ENCODE data around the gene EBF4.

The EBF4 gene, protein sequence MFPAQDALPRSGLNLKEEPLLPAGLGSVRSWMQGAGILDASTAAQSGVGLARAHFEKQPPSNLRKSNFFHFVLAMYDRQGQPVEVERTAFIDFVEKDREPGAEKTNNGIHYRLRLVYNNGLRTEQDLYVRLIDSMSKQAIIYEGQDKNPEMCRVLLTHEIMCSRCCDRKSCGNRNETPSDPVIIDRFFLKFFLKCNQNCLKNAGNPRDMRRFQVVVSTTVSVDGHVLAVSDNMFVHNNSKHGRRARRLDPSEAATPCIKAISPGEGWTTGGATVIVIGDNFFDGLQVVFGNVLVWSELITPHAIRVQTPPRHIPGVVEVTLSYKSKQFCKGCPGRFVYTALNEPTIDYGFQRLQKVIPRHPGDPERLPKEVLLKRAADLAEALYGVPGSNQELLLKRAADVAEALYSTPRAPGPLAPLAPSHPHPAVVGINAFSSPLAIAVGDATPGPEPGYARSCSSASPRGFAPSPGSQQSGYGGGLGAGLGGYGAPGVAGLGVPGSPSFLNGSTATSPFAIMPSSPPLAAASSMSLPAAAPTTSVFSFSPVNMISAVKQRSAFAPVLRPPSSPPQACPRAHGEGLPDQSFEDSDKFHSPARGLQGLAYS

DNA sequence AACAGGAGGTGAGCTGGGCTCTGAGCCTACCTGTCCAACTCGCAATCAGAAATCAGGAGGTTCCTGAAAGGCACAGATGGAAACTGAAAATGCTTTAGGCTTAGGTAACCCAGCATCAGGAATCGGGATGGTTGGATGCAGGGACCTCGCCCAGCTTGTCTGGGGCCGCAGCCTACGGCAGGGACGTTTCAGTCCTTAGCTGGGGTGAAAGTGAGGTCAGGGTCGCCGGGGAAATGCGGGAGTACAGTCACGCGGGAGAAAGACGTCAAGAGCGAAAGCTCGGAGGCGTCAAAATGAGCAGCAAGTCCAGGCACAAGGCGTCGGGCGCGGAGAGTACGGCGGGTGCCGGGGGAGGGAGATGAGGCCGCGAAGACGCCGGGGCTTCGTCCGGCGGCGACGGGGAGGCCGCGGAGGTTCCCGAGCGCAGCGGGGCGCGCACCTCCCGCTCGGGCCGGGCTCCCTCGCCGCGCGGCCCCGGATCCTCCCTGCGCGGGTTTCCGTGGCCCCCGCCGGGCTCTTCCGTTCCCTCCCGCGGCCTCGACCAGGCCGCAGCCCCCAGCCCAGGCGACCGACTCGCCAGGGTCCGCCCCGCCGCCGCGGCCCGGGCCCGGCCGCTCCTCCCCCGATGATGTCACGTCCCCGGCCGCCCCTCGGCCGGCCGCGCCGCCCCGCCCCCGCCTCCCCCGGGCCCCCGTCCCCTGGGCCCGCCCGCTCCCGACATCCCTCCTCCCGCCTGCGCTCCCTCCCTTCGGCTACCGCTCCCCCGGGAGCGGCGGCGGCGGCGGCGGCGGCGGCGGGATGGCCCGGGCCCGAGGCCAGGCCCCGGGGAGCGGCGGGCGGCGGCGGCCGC lies at the start of gene EBF4:
EBF4 (plus strand) TSS at position 745 of the 850 bp plus-strand sequence. CDS start 866 bp downstream, outside the sequence.
- no peak for DNase-seq

DNA sequence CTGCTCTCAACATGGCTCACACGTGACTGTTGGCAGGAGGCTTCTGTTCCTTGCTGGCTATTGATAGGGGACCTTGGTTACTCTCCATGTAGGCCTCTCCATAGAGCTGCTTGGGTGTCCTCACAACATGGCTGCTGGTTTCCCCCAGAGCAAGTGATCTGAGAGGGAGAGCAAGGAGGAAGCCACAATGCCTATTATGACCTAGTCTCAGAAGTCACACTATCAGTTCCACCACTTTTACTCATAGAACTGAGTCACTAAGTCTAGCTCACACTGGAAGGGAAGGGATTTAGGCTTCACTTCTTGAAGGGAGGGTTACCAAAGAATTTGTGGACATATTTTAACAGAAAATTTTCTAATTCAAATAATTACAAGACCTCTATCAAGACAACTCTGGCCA lies 48.9 kb upstream of the EBF4 start:
- DNase-seq = no peak

DNA sequence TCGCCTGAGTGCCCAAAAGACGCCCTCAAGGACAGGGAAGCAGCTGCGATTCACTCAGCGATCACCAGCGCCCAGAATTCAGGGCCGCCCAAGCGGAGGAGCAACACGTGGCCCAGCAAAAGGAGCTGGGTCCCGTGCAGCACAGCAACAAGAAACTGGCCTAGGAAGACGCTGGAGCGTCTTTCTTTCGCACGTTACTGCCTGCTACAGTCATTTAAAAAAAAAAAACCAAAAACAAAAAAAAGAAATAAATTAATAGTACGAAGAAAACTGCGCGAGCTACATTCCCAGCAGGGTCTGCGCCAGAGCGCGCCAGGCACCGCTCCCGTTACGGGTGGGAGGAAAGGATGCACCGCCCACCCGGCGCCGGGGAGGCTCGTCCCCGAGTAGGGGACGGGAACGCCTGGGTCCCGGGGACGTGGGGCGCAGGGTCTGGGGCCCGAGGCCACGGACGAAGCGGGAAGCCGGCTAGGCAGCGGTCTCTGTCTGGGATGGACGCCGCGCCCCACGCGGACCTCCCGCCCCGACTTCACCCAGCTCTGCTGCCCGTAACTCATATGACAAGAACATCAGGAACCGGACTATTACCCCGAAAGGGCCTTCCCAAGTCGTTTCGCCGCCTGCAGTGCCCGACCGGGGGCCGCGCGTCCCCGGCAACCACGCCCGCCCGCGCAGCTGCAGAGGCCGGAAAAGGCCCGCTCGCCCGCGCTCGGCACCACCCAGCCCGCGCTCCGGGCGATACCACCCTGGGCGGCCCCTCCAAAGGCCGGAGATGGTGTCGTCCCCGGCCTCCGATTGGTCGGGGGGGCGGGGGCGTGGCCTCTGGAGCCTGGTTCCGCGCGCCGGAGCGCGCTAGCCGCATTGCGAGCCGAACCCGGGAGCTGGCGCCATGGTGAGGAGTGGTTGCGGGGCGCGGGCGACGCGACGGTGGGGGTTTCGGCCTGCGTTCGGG lies 40.5 kb upstream of the EBF4 start, which contains the start of gene NOP56:
NOP56 (plus strand) TSS at position 861 of the 952 bp plus-strand sequence; CDS start at position 890, 29 bp downstream.
- peak; percentile 77 to 79 for DNase-seq

DNA sequence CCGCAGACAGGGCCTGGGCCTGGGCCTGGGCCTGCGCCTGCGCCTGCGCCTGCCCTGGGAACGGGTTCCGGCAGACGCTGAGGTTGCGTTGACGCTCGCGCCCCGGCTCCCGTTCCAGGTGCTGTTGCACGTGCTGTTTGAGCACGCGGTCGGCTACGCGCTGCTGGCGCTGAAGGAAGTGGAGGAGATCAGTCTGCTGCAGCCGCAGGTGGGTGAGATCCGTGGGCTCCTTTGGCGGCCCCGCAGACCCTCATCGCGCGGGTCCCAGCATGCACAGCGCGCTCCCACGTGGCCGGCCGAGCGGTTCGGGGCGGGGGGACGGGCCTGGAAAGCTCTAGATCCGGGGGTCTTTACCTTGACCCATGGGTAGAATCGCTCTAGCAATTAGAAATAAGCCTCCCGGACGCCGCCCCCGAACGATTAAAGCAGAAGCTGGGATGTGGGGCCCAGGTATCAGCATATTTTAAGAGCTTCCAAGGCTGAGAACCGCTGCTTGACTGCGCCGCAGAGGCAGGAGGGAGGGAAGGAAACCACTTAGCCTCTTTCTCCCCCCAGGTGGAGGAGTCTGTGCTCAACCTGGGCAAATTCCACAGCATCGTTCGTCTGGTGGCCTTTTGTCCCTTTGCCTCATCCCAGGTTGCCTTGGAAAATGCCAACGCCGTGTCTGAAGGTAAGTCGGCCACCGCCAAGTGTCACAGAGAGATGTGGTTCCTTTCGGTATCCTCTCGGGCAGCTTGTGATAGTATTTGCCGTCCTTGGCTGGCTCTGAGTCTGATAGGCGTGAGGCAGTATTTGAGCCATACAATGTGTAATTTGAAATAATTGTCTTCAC lies 39.6 kb upstream of the EBF4 start:
- DNase-seq = peak in 1 of 2 experiments; percentile 36

DNA sequence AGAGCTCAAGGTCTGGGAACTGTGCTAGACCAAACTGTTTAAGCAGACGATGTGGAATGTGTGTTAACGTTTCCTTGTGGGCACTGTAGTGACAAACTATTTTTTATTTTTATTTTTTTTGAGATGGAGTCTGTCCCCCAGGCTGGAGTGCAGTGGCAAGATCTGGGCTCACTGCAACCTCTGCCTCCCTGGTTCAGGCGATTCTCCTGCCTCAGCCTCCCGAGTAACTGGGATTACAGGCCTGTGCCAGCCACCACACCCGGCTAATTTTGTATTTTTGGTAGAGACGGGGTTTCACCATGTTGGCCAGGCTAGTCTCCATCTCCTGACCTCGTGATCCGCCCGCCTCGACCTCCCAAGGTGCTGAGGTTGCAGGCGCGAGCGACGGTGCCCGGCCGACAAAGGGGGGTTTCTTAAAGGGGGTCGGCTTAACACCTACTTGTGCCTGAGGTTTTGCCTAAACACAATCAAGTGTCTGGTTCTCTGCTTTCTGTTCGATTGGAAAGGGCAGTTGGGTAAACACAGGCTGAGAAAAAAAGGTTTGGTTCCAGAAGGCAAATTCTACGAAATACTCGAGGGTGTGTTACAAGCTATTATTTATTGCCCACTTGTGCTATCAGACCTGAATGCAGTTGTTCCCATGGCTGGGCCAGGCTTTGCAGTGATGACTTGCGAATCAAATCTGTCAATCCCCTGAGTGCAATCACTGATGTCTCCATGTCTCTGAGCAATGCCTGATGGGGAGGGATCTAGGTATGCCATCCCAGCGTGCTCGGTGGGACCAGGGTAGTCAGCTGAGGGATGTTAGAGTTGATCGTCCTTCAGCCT lies 38.8 kb upstream of the EBF4 start:
- no peak for DNase-seq

DNA sequence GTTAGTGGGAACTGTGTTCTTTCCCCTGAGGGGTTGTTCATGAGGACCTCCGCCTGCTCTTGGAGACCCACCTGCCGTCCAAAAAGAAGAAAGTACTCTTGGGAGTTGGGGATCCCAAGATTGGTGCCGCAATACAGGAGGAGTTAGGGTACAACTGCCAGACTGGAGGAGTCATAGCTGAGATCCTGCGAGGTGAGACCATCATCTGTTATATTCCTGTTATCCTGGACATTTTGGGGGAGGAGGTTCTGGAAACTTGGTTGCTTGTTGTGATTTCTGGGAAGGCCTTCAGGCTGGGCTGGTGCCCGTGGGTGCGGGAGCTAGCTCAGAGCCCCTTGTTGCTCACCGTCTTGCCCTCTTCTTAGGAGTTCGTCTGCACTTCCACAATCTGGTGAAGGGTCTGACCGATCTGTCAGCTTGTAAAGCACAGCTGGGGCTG lies 38.2 kb upstream of the EBF4 start:
- DNase-seq = no peak

DNA sequence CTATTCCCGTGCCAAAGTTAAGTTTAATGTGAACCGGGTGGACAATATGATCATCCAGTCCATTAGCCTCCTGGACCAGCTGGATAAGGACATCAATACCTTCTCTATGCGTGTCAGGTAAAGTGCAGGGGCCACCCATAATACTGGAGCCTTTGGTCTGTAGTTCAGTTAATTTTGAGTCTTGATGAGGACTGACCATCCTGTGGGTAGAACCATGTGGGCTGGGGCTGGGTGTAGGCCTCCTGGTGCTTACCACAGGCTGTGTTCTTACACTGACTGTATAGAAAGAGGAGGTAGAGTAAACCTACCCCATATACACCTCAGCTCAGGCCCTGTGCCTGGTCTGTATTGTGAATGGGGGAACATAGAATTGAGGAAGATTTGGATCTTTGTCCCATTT lies 37.7 kb upstream of the EBF4 start:
- no peak for DNase-seq

DNA sequence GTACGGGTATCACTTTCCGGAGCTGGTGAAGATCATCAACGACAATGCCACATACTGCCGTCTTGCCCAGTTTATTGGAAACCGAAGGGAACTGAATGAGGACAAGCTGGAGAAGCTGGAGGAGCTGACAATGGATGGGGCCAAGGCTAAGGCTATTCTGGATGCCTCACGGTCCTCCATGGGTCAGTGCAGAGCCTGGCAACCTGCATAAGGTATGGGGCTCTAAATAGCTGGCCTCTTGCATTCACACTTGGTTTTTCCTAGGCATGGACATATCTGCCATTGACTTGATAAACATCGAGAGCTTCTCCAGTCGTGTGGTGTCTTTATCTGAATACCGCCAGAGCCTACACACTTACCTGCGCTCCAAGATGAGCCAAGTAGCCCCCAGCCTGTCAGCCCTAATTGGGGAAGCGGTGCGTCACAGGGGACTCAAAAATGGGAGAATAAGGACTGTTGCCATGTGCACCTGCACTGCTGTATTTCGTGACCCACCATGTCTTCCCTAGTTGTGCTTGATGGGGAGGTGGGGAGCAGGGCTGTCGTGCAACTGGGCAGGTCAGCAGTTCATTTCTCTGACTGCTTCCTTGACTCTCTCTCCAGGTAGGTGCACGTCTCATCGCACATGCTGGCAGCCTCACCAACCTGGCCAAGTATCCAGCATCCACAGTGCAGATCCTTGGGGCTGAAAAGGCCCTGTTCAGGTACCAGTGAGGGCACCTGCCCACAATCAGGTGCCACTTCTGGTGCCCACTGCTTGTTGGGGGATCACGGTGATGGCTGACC lies 37.1 kb upstream of the EBF4 start:
- no peak for DNase-seq

DNA sequence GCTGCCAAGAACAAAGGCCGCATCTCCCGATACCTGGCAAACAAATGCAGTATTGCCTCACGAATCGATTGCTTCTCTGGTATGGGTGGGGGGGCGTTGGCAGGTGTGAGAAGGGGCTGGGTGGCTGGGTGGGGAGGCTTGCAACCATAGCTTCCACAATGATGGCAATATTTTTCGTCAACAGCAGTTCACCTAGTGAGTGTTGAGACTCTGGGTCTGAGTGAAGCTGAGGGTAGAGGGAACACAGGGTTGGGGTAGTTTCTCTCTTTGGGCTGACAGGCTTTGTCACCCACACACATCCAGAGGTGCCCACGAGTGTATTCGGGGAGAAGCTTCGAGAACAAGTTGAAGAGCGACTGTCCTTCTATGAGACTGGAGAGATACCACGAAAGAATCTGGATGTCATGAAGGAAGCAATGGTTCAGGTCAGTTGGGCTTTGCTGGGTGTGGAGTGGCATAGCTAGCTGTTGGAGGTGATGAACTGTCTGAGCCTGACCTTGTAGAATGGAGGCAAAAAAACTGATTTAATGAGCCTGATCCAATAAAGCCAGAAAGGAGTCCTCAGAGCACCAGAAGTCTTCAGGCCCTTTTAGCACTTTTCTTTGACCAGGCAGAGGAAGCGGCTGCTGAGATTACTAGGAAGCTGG lies 36.0 kb upstream of the EBF4 start:
- no peak for DNase-seq

DNA sequence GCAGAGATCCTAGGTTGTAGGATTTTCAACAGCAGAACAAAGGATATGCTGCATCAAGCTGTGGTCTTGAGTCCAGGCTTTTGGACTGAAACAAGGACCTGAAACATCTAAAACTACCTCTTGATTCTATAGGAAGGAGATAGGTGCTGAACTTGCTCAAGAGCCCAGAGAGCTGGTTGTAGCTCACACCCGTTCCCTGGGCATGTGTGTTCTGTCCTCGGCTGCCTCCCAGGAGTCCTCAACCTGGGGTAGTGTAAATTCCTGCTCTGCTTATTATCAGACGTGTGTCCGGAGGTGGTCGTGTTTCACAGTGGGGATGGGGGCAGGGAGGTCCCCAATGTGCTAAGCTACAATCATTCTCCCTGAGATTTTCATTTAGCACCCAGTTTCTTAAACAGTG lies 35.3 kb upstream of the EBF4 start:
- DNase-seq = no peak

DNA sequence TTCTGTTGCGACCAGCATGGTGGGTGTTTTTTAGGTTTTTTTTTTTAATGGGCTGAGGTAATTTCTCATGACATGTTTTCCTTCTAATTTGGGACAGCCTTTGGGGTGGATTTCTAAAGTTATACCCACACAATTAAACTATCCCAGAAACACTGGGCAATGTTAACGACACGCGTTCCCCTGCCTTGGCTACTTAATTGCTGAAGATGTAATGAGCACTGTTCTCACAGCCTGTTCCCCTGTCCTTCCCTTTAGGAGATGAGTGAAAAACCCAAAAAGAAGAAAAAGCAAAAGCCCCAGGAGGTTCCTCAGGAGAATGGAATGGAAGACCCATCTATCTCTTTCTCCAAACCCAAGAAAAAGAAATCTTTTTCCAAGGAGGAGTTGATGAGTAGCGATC lies 34.9 kb upstream of the EBF4 start:
- no peak for DNase-seq

DNA sequence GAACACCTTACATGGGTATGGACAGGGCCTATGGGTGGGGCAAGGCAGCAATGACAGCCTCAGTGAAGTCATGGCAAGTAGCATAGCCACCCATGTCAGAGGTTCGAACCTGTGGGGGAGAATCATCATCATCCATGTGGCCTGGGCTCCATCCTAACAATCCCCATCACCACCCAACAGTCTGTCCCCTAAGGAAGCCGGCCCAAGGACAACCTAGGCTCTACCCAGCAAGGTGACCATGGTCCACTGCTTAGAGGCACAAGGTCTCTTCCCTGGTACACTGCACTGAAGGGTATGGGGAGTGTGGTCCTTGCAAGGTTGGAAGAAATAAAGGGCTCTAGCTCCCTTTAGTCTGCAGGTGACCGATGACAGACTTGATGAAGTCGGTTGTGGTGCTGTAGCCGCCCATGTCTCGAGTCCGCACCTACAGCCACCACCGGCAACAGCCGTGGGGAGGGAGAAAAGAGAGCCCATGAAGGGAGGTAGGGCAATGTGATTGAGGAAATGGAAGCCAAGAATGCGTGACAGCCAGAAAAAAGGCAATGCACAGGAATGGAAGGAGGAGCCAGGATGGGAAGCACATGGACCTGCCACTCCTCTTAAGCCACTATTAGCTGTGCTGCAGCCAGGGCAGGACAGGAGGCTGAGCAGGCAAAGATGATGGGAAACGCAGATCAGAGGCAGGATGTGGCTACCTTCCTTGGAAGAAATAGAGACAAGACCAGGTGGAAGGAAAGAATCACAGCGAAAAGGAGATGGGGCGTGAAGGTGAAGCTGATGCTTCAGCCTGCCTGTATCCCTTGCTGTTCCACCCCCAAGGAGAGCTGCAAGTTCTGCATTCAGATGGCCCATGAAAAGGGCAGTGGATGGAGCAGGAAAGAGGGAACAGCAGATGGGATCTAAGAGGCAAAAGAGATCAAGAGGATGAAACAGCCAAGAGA lies 33.9 kb upstream of the EBF4 start:
- no peak for DNase-seq

DNA sequence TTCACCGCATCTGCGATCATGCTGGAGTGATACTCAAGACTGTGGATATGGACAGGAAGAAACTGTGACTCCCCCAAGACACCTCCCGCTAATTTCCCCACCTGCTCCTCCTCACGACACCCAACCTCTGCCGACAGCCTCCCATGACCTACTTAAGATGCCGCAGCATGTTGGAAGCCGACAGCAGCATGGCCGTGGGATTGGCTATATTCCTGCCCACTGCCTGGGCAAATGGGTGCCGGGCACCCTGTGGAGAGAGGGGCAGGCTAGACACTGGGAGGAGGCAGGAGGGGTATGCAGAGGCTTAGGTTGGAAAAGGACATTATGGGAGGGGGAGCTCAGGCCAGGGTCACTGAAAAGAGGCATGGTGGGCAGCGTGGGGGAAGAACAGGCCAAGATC lies 33.0 kb upstream of the EBF4 start:
- no peak for DNase-seq

DNA sequence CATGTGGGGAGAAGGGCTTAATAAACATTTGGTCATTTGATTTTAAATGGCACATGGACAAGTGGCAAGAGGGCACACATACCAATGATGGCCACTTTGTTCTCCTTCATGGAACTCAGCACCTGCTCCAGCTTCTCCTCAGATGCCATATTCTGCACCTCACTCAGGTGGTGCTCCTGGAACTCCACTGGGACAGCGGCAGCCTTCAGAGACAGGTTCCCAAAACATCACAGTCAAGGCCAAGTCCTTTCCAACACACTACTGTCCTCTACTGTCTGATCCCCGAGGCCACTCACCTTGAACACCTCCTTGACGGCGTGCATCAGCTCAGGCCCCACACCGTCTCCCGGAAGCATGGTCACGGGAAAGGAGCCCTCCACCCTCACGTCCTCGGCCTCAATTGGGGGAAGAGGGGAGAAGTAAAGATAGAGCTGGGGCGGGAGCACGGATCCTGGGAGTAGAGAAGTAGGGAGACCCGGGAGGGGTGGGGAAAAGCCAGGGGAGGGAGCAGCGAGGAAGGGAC lies 29.2 kb upstream of the EBF4 start:
- DNase-seq = no peak

DNA sequence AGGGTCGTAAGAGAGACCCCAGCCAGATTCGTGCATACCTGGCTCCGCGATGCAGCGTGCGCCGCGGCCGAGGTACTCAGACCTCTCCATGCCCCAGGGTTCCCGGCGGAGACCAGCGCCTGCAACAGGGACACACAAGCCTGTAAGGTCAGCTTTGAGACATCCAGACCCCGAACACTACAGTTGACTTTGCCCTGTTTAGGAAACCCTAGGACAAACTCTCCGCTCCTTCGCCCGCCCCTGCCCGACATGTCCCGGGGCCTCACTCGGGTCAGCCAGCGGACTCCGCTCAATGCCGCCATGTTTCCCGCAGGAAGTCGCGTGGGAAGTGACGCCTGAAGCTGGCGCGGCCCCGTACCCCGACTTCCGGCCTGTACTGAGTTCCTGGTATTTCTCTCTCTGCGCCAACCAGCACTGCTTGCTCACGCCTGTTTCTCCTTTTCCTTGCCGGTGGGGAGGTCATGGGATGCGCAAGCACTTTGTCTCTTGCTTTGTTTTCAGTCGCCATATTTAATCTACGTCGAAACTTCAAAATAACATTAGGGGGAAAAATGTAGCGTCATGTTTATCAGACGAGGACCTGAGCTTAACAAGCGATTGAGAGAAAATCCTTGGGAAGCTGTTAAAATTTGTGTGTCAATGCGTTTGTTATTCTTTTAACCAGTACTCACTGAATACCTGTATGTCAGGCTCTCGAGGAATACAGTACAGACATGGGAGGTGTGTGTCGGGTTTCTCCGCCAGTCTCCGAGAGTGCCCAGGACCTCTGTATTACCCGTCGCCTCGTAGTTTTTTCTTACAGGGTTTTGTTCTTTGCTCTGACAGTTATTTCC lies 28.5 kb upstream of the EBF4 start, which contains the start of gene IDH3B:
IDH3B (minus strand) TSS at position 330 of the 833 bp plus-strand sequence; CDS start at position 302, 28 bp downstream.
- DNase-seq = peak; percentile 93 to 95

DNA sequence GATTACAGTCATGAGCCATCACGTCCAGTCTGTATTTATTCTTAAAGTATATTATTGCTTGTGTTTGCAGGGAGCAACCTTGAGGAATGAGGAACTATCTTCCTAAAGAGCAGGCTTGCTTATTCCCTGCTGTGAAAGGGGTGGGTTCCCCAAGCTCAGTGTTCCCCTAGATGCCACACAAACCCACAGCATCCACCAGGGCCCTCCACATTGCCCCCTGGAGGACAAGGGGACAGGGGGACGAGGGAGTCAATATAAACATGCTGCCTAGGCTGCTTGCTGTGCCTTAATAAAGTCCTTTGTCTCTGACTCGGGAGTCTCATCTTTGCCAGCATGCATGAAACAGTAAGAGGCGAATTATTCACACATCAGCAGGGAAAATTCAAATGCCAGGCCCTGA lies 20.6 kb upstream of the EBF4 start:
- no peak for DNase-seq
